HG02970 (cell line): ENCODE measurements around the gene HS3ST5.
"Not testable (repeated sequence)": the region's sequence is repeated elsewhere in the genome, so short reads cannot be mapped to it uniquely, and the experiment has no call there.

ENCODE experiments used
- ATAC-seq: cut with Tn5 transposase; IDR thresholded peaks from one replicate; pipeline ENCODE4 v1.9.1; 2021; ENCODE audit warnings: mild to moderate bottlenecking, moderate library complexity, moderate number of reproducible peaks; ENCODE audit not compliant: unreplicated experiment, low FRiP score

The HS3ST5 gene

GRCh38 chr6:114280239-114280982 lies 62.4 kb downstream of the HS3ST5 start:
- no peak for ATAC-seq

GRCh38 chr6:114277220-114277619 lies 65.6 kb downstream of the HS3ST5 start:
- no peak for ATAC-seq

- ATAC-seq = no peak
Measured at GRCh38 chr6:114276783-114277182, 66.0 kb downstream of the HS3ST5 start.

- no peak for ATAC-seq
Measured at GRCh38 chr6:114274836-114275235, 68.0 kb downstream of the HS3ST5 start.

GRCh38 chr6:114272582-114272981 lies 70.2 kb downstream of the HS3ST5 start:
- ATAC-seq = no peak

GRCh38 chr6:114271405-114271804 lies 71.4 kb downstream of the HS3ST5 start:
- ATAC-seq = no peak

GRCh38 chr6:114267897-114268296 lies 74.9 kb downstream of the HS3ST5 start:
- no peak for ATAC-seq

GRCh38 chr6:114260810-114261209 lies 82.0 kb downstream of the HS3ST5 start:
- ATAC-seq = no peak

- ATAC-seq = no peak
Measured at GRCh38 chr6:114258376-114258775, 84.4 kb downstream of the HS3ST5 start.

GRCh38 chr6:114253431-114253830 lies 89.4 kb downstream of the HS3ST5 start:
- ATAC-seq = no peak

GRCh38 chr6:114249522-114249921 lies 93.3 kb downstream of the HS3ST5 start:
- no peak for ATAC-seq

- ATAC-seq = no peak
Measured at GRCh38 chr6:114247101-114247500, 95.7 kb downstream of the HS3ST5 start.

GRCh38 chr6:114240796-114241195 lies 102.0 kb downstream of the HS3ST5 start:
- no peak for ATAC-seq

- ATAC-seq = no peak
Measured at GRCh38 chr6:114228675-114229074, 114.1 kb downstream of the HS3ST5 start.

- ATAC-seq = no peak
Measured at GRCh38 chr6:114227944-114228468, 114.8 kb downstream of the HS3ST5 start.

- ATAC-seq = no peak
Measured at GRCh38 chr6:114220241-114220640, 122.6 kb downstream of the HS3ST5 start.

GRCh38 chr6:114218437-114219340 lies 124.1 kb downstream of the HS3ST5 start:
- ATAC-seq = no peak

GRCh38 chr6:114217996-114218395 lies 124.8 kb downstream of the HS3ST5 start:
- ATAC-seq = not testable (repeated sequence)

- no peak for ATAC-seq
Measured at GRCh38 chr6:114216789-114217467, 125.9 kb downstream of the HS3ST5 start.

GRCh38 chr6:114210467-114210866 lies 132.4 kb downstream of the HS3ST5 start:
- ATAC-seq = no peak

- ATAC-seq = no peak
Measured at GRCh38 chr6:114203460-114203859, 139.4 kb downstream of the HS3ST5 start.
